Upper lobe of right lung (tissue), 1 donor: ENCODE measurements around the gene MFAP3. TPM values are rescaled to one million over a fixed set of nuclear protein-coding genes. Genes with fewer than 3 reads are reported as not detected.
"Not testable (repeated sequence)": the region's sequence is repeated elsewhere in the genome, so short reads cannot be mapped to it uniquely, and the experiment has no call there.

ENCODE experiments used
- ATAC-seq: fragments of 200-7000 bp; cut with Tn5 transposase; one replicate; pipeline ENCODE4 v1.9.1; 2020; ENCODE audit warnings: mild to moderate bottlenecking, moderate library complexity
- DNase-seq: peaks from one replicate; pipeline ENCODE4 v3.0.0-alpha.2; 2020
- H3K27ac ChIP-seq: fragments of 200-600 bp; one replicate; pipeline ENCODE4 v1.8.0; 2022
- H3K27me3 ChIP-seq: fragments of 200-600 bp; one replicate; pipeline ENCODE4 v1.8.0; 2022; ENCODE audit warnings: mild to moderate bottlenecking
- H3K36me3 ChIP-seq: fragments of 200-600 bp; one replicate; pipeline ENCODE4 v1.8.0; 2022
- H3K4me1 ChIP-seq: fragments of 200-600 bp; one replicate; pipeline ENCODE4 v1.8.0; 2022
- H3K4me3 ChIP-seq: fragments of 200-600 bp; one replicate; pipeline ENCODE4 v1.8.0; 2022; ENCODE audit warnings: mild to moderate bottlenecking
- H3K9me3 ChIP-seq: fragments of 200-600 bp; one replicate; pipeline ENCODE4 v1.8.0; 2022
- CTCF ChIP-seq: fragments of 200-600 bp; IDR thresholded peaks from one replicate; pipeline ENCODE4 v1.8.0; 2022; ENCODE audit warnings: antibody characterized with exemption
- intact Hi-C: fragments of 100-400 bp; cut with DNase I; formaldehyde crosslinking; loops from one replicate; pipeline ENCODE4 v1.11.0; 2022
- total RNA-seq: library from RNA; stranded (reverse); fragmentation: NEBNext Ultra II Directional; extraction: Animal tissue kit (Norgen Biotek cat#: 25700); gene quantifications from one replicate; pipeline ENCODE4 v1.2.1, GENCODE V29; 2021
- donor health status: DM: no; HTN: yes; CAD: no; lungs with severe emphysema.

MFAP3 gene
- total RNA-seq, 1 donor from 2014 or later = 32.8 TPM

DNA sequence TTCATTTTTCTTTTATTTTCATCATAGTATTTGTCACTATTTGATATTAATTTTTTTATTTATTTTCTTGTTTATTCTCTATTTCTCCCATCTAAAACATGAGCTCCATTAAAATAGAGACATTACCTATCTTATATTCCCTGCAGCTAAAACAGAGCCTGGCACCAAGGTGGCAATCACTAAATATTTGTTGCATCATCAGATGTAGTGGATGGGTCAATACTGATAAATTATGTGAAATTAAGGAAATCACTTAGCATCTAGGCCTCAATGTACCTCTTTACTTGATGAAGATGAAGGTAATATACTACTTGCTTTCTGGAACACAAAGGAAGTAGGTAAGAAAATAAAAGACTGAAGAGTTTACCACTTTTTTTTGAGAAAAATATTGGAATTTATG lies 24.6 kb downstream of the MFAP3 start:
- Histone ChIP-seq H3K27me3 (no peaks in the 10 kb centered on the region), H3K36me3 (no peaks in the 10 kb centered on the region), H3K4me3 (no peak overlapping the region), H3K9me3 (no peaks in the 10 kb centered on the region), H3K4me1 (no peaks in the 10 kb centered on the region), H3K27ac (no peak overlapping the region)
- no peak for TF ChIP-seq CTCF
- intact Hi-C loops = no loop called here
- ATAC-seq = no peak
- no peak for DNase-seq

DNA sequence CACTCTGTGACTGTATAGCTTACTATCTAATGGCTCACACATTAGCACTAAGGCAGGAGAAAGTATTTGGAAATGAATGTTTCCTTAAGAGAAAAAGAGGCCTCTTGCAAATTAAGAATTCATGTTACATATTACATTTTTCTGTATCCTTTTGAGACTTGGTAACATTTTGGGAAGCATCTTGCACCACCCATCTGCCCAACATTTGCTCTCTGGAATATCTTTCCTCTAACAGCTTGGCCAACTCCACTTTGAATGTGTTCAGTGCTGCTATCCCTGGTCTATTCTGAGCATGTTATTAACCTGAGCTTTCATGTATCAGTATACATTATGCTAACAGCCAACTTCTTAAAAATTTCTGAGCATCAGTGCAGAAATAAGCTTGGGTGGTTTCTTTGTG lies 27.2 kb downstream of the MFAP3 start:
- H3K9me3 ChIP-seq = no peaks in the 10 kb centered on the region
- H3K4me1 ChIP-seq = no peaks in the 10 kb centered on the region
- no peak overlapping the region for H3K27ac ChIP-seq
- no peak for TF ChIP-seq CTCF
- DNase-seq (no peak), ATAC-seq (no peak)
- H3K36me3 ChIP-seq = no peaks in the 10 kb centered on the region
- no peaks in the 10 kb centered on the region for H3K27me3 ChIP-seq
- intact Hi-C loops = no loop called here
- no peak overlapping the region for H3K4me3 ChIP-seq

- intact Hi-C loops = loop anchor here (5.0 kb wide), 2 partner anchors 112 to 337 kb away; no protein-coding TSS in a partner anchor
- not testable (repeated sequence) for ATAC-seq
Measured at GRCh38 chr5:154069854-154070253, 31.1 kb downstream of the MFAP3 start.

DNA sequence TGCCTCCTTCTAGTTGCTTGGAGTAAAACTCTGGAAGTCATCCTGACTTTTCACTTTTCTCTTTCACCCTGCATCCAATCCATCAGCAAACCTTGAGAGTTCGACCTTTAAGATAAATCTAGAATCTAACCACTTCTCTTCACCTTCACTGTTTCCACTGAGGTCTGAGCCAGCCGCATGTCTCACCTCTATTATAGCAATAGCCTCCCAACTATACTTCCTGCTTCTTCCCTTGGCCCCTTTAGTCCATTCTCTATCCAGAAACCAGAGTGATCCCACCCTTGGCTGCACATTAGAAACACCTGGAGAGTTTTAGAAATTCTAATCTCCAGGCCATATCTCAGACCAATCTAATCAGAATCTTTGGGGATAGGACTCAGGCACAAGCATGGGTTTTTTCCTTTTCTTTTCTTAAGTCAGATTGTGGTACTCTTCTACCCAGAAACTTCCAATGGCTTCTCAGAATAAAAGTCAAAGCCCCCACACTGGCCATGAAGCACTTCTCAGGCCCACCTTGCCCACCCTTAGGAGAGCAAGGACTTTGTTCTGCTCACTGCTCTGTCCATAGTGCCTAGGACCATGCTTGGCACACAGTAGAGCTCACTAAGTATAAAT lies 33.1 kb downstream of the MFAP3 start:
- Histone ChIP-seq H3K27ac (no peak overlapping the region), H3K4me1 (no peaks in the 10 kb centered on the region), H3K36me3 (no peaks in the 10 kb centered on the region), H3K27me3 (no peaks in the 10 kb centered on the region), H3K4me3 (no peak overlapping the region), H3K9me3 (no peaks in the 10 kb centered on the region)
- DNase-seq (no peak), ATAC-seq (no peak)
- no peak for TF ChIP-seq CTCF
- intact Hi-C loops = loop anchor here (5.0 kb wide), 2 partner anchors 110 to 335 kb away; no protein-coding TSS in a partner anchor

More at GRCh38 chr5:154069854-154070253, 31.1 kb downstream of the MFAP3 start:
- H3K4me1 ChIP-seq, H3K27ac ChIP-seq, H3K36me3 ChIP-seq, H3K4me3 ChIP-seq, H3K27me3 ChIP-seq, DNase-seq, H3K9me3 ChIP-seq: not testable (repeated sequence)

DNA sequence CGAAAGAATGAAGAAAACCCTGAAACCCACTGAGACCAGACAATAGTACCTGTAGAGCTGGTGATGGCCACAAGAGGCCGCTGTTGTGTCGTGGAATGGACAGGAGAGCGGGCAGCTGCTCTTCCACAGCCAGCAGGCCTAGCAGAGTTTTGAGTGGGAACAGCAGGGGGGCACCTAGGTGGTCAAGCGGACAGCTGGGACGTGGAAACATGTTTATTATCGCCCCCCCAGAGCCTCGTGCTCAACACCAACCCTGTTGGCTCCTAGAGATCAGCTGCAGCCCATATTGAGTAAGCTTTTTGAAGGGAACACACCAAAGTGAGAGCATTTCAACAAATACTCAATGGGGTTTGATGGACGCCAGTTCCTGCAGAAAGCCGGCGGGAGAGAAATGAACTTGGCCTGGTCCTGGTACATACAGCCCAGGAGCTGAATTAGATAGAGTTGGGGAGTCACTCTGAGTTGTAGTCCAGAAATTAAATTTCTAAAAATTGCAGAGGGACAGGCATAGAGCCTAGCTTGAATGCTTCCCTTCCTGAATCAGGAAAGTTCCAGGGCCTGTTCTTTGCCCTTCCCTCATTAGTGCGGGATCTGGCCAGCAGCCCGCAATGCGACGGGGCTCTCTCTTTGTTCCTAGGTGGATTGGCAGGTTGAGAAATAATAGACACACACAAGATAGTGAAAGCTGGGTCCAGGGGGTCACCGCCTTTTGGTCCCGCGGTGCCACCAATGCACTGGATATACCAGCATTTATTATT lies 33.8 kb downstream of the MFAP3 start:
- intact Hi-C loops = loop anchor here (5.0 kb wide), 2 partner anchors 110 to 335 kb away; no protein-coding TSS in a partner anchor
- Histone ChIP-seq H3K4me3 (no peak overlapping the region), H3K9me3 (no peaks in the 10 kb centered on the region), H3K27me3 (no peaks in the 10 kb centered on the region), H3K36me3 (no peaks in the 10 kb centered on the region), H3K4me1 (peaks cover 4% of the 10 kb centered on the region), H3K27ac (no peak overlapping the region)
- peak; percentile 95 for TF ChIP-seq CTCF
- ATAC-seq (peak; percentile 98), DNase-seq (peak; percentile 89)

DNA sequence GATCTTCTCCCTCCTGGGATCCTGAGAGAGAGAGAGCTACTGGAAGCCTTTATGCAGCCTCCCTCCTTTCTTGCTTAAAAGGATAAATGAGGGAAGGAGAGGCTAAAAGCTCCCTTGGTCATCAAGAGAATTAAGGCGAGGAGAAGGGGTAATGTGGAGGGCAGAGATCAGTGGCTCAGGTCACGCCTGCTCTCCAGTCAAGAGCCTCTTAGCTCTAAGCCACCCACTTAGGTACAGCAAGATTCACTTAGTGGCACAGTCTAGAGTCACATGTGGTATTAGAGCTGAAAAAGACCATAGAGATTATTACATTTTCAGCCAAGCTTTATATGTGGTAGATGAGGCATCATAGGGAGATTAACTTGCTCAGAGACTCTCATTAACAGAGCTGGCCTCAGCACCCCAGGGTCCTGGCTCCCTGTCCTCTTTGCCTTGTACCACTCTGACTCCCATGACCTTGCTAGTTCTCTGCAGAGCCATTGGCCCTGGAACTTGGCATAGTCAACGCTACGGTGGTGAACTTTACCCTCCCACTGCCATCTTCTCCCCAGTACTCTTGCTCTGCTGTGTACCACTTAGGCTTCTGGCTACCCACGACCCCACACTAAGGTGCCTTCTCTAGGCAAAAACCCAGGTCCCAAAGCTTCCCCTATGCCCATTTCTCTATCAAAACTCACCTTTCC lies 37.6 kb downstream of the MFAP3 start:
- intact Hi-C loops = no loop called here
- ATAC-seq (peak; percentile 61), DNase-seq (no peak)
- H3K36me3 ChIP-seq = no peaks in the 10 kb centered on the region
- no peak for TF ChIP-seq CTCF
- peaks cover 5% of the 10 kb centered on the region for H3K4me1 ChIP-seq
- no peak overlapping the region for H3K4me3 ChIP-seq
- H3K27me3 ChIP-seq = no peaks in the 10 kb centered on the region
- no peak overlapping the region for H3K27ac ChIP-seq
- H3K9me3 ChIP-seq = no peaks in the 10 kb centered on the region
